ENCODE data around the gene LARP7.
"Not testable (repeated sequence)": the region's sequence is repeated elsewhere in the genome, so short reads cannot be mapped to it uniquely, and the experiment has no call there.

Gene LARP7

GRCh38 chr4:112650332-112650731 is 13.4 kb downstream of the LARP7 start:
- DNase-seq (ENCODE audit: low read depth), result no peak

- DNase-seq (ENCODE audit: low read depth), result no peak
Measured at GRCh38 chr4:112651641-112652040, 14.7 kb downstream of the LARP7 start.

GRCh38 chr4:112652216-112652615 is 15.3 kb downstream of the LARP7 start:
- DNase-seq (ENCODE audit: low read depth), result no peak

GRCh38 chr4:112655270-112655669 is 18.3 kb downstream of the LARP7 start:
- no peak for DNase-seq (ENCODE audit: low read depth)

GRCh38 chr4:112656115-112656514 is 19.2 kb downstream of the LARP7 start:
- DNase-seq (ENCODE audit: low read depth), result not testable (repeated sequence)

- no peak for DNase-seq (ENCODE audit: low read depth)
Measured at GRCh38 chr4:112664611-112665010, 27.7 kb downstream of the LARP7 start.

- DNase-seq (ENCODE audit: low read depth), result no peak
Measured at GRCh38 chr4:112668131-112668530, 31.2 kb downstream of the LARP7 start.

- no peak for DNase-seq (ENCODE audit: low read depth)
Measured at GRCh38 chr4:112673076-112673475, 36.1 kb downstream of the LARP7 start.

GRCh38 chr4:112673686-112674085 is 36.7 kb downstream of the LARP7 start:
- DNase-seq (ENCODE audit: low read depth), result no peak

GRCh38 chr4:112674376-112674775 is 37.4 kb downstream of the LARP7 start:
- DNase-seq (ENCODE audit: low read depth), result no peak

GRCh38 chr4:112677519-112678091 is 40.7 kb downstream of the LARP7 start:
- DNase-seq (ENCODE audit: low read depth), result no peak

- no peak for DNase-seq (ENCODE audit: low read depth)
Measured at GRCh38 chr4:112680996-112681395, 44.1 kb downstream of the LARP7 start.

- no peak for DNase-seq (ENCODE audit: low read depth)
Measured at GRCh38 chr4:112693507-112693906, 56.6 kb downstream of the LARP7 start.

GRCh38 chr4:112700679-112701078 is 63.7 kb downstream of the LARP7 start:
- no peak for DNase-seq (ENCODE audit: low read depth)

GRCh38 chr4:112702892-112703291 is 65.9 kb downstream of the LARP7 start:
- DNase-seq (ENCODE audit: low read depth), result no peak

GRCh38 chr4:112704322-112704721 is 67.4 kb downstream of the LARP7 start:
- no peak for DNase-seq (ENCODE audit: low read depth)

- DNase-seq (ENCODE audit: low read depth), result no peak
Measured at GRCh38 chr4:112704991-112705845, 68.3 kb downstream of the LARP7 start.

- not testable (repeated sequence) for DNase-seq (ENCODE audit: low read depth)
Measured at GRCh38 chr4:112705891-112706839, 69.2 kb downstream of the LARP7 start.

- DNase-seq (ENCODE audit: low read depth), result no peak
Measured at GRCh38 chr4:112706840-112707207, 69.9 kb downstream of the LARP7 start.

Measured in CMK (cell line).